AG08395 (cell line): ENCODE measurements around the gene STARD4.

Experiments
- DNase-seq: peaks from one replicate; pipeline ENCODE4 v3.0.0; 2012; ENCODE audit warnings: mixed read lengths, low spot score

The STARD4 gene

DNA sequence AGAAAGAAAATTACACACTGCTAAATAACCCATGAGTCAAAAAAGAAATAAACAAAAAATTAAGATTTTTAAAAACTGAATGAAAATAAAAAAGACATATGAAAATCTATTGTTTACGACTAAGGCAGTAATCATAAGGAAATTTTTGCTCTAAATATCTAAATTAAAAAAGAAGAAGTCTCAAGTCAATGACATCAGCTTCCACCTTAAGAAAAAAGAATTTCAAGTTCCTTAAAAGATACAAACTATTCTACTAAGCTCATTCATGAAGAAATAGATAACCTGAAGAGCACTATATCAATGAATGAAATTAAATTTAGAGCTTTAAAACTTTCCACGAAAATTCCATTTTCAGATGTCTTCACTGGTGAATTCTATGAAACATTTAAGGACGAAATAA, 15.7 kb upstream of the STARD4 start:
- no peak for DNase-seq

DNA sequence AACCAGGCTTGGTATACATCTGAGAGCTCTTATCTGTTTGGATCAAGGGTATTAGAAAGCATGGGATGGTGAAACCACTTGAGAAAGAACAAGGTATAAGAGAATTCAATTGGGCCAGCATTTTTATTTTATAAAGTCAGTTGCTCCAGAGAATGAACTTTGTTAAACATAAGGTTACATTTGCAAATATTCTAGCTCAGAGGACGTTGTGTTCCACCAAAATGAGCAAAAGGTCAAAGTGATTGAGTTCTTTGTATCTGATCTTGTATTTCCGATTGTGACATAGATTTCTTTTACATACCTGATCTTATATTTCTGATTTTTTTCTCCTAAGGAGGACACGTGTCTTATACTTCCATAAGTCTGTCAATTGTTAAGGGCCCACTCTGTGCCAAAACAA, 8.6 kb upstream of the STARD4 start:
- DNase-seq = no peak

- DNase-seq = no peak
These were observed 6.4 kb upstream of the STARD4 start for GRCh38 chr5:111518777-111519176.

- no peak for DNase-seq
These were observed 5.6 kb upstream of the STARD4 start for GRCh38 chr5:111517853-111518501.

- DNase-seq = no peak
These were observed 1.8 kb upstream of the STARD4 start for GRCh38 chr5:111514087-111514486.

- DNase-seq = peak; percentile 10
These were observed 791 bp upstream of the STARD4 start for GRCh38 chr5:111513131-111513520.

GRCh38 chr5:111511831-111512374, 432 bp downstream of the STARD4 start:
- peak; percentile 7 for DNase-seq

DNA sequence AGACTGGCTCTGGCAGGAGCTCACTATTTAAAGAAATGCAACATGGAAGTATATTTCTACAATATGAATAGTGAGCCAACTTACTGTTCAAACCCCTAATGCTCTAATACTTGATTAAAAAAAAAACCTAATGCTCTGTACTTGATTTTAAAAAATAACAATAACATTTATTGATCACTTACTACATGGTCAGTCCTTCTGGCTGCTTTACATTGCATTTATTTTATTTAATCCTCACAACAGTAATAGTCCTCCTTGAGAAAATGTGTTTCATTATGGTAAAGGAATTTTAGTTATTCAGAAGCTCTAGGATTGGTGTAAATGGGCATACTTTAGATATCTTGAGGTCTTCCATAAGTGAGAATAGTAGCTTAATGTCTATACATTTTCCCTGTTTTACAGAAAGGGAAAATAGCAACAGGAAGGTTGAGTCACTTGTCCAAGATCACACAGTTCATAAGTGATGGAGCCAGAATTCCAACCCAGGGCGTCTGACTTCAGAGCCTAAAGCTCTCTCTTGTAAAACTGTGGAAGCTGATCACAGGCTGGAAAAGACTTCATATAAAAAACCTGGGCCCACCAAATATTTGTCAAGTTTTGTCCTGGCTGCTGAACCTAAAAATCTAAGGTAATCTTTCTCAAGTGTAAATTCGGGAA, 1.0 kb downstream of the STARD4 start:
- no peak for DNase-seq

GRCh38 chr5:111509119-111509518, 3.2 kb downstream of the STARD4 start:
- DNase-seq = no peak

GRCh38 chr5:111507276-111507675, 5.1 kb downstream of the STARD4 start:
- DNase-seq = no peak

DNA sequence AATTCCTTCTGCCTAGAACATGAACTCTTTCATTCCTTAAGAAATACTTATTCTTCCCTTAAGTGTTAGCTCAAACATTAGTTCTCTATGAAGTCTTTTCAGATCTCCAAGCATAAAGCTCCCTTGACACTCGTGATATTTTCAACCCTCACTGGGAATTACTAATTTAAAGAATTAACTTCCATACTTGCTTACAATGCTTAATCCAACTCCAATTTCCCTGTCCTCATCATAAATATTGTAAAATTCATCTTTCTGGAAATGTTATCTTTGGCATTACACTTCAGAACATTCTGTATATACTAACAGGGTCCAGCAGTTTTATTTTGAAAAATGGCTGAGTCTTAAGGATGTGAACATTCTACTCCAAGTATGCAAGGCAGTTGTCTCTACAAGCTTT, 7.2 kb downstream of the STARD4 start:
- no peak for DNase-seq

DNA sequence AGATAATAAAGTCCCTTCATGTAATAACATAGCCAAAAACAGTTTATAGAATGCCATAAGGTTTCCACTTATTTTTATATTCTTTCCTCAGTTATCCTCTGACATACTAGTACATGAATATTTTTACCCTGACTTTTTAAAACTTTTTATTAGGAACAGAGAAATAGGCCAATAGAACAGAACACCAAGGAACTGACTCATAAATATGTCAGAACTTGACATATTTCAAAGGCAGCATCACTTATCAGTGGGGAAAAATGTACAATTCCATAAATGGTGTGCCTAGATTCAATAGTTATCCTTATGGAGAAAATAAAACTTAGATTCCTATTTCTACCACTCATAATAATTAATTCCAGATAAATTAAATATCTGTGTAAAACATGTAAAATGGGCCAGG, 9.4 kb downstream of the STARD4 start:
- no peak for DNase-seq

GRCh38 chr5:111498346-111498745, 14.0 kb downstream of the STARD4 start:
- no peak for DNase-seq

DNA sequence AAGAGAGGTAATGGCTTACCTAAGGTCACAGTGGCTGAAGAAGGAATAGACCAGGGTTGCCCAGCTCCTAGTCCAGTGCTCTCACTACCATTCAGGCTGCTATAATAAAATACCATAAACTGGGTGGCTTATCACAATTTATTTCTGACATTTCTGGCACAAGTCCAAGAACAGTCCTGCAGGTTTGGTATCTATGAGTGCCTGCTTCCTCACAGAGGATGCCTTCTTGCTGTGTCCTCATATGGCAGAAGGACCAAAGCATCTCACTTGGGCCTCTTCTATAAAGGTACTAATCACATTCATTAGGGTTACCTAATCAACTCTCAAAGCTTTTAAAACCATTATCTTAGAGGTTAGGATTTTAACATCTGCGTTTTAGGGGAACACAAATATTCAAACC, 17.2 kb downstream of the STARD4 start:
- DNase-seq = no peak

GRCh38 chr5:111494355-111494999, 17.9 kb downstream of the STARD4 start:
- DNase-seq = no peak

DNA sequence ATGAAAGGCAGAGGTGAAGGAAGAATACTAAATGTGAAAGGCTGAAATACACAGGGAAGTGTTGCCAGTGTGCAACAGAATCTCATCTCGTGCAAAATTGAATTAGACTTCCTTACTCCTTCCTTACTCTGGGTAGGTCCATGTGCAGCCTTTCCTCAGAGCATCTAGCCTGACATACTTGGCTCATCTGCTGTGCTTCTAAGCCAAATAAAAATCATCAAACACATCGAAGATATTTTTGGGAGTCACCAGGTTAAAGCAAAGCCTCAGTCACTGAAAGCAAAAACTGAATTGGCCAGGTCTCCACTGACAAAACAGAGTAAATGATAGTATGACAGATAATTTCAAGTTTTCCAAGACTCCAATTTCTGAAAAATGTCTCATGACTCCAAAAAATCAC, 19.3 kb downstream of the STARD4 start:
- no peak for DNase-seq

DNA sequence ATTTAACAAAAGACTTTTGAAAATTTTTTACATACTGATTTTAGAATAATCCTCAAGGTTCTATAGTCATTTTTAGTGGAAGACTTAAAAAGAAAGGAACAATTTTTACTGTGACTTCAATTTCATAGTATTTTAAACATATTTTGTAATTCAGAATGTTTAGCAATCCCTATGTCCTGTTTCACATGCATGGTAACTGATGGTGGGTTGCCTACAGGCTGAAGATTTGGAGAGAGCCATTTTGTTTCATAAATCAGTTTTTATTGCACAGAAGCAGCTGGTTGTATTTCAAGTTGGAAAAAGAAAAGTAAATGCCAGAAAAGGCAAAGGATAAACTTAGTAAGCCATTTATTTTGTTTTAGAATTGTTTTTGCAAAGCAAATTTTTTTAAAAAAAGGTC, 24.0 kb downstream of the STARD4 start:
- no peak for DNase-seq

DNA sequence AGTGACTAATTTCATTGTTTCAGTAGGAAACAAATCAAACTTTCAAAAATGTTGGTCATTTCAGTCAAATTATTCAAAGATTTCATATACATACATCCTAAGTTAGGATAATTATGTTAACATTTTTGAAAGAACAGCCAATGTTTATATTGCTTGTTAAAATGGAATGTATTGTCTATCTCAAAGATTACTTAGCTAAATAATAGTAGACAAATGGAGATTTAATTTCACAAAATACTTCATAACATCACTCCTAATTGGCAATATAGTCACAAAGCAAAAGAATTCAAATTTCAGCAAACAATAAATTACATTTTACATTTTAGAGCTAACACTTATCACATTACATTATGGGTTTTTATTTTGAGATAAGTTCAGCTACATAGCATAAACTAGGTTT, 25.4 kb downstream of the STARD4 start:
- no peak for DNase-seq

DNA sequence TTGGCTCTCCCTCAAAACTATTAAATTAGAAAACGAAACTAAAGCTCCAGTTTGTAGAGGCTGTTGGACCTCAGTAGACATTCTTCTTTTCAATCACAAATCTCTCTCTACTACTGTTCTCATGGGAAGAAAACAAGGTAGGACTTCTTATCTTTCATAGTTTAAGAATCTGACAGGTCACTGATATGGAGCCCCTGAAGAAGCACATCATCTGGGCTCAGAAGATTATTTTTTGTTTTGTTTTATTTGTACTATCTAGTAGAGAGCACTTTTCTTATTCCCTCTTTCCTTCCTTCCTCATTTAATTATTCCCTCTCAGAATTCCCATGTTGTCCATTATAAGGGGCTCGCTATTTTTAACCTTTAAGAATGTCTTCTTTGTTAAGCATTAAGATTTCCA, 26.3 kb downstream of the STARD4 start:
- DNase-seq = no peak

DNA sequence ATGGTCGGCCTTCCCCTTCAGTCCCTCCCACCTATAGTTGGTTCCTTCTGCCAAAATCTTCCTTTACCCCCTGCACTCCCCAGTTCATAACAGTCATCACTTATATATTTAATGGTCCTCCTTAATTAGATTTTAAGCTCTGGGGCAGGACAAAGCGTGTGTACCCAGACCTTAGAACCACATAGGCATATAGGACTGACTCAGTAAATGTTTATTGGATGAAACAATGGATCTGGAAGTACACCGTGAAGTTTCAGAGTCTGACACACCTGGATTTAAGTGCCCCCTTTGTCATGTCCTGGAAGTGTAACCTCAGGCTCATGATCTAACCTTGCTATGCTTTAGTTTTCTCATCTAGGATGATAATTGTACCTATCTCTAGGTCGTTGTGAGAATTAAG, 32.0 kb downstream of the STARD4 start:
- no peak for DNase-seq

- no peak for DNase-seq
These were observed 33.4 kb downstream of the STARD4 start for GRCh38 chr5:111478898-111479297.

DNA sequence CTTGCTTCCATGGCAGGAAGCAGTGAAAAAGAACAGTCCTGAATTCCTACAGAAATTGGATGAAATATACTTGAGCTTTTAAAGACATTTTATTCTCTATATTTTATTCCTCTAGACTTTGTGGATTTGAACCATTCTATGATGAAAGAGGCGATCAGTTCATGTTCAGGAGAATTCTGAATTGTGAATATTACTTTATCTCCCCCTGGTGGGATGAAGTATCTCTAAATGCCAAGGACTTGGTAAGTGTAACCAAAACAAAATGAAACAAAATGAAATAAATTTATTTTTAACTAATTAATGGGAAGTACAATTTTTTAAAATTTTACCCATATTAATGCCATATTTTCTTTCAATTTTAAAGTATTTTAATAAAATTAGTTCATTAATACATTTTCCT, 34.1 kb downstream of the STARD4 start:
- DNase-seq = no peak

DNA sequence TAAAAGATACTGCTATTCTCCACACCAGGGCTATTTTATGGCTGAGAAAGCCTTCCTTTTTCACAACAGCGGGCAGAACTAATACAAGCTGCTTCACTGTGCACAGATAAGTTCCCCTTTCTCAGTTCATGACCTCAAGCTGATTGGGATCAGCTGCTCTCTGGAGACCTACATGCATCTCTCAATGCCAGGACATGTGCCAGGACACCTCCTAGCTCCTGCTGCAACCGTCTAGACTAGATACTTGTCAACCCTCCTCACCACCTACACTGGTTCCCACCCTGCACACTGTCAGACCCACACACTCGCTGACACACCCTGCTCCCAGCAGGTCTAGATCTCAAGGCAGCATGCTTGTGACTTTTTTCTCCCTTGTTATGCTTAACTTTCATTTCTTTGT, 39.8 kb downstream of the STARD4 start:
- no peak for DNase-seq
